ENCODE data around the gene CLCN6. TPM values are rescaled to one million over a fixed set of nuclear protein-coding genes. Genes with fewer than 3 reads are reported as not detected.

The CLCN6 gene
- total and polyA plus RNA-seq, 4 donors: 5.0 to 9.0 (median 6.5) TPM

DNA sequence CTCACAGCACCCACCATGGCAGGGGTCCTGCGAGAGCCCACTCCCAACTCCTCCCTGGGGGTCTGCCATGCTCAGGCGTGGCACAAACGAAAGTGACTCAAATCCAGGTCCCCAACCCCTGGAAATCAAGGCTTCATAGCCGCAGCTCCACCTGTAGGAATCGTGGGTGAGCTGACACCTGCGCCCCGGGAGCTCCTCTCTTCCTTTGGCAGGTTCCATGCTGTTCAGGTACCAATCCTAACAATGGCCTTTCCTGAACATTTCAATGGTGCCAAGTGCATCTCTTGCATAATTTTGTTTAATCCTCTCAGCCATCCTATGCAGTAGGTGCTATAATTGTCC is 81.6 kb downstream of the CLCN6 start:
- WGBS: 91% methylated on average over 7 of the region's 7 CpGs
- no peak for TF ChIP-seq HNF4G (IDR thresholded peaks at IDR 0.05)
- TF ChIP-seq RAD21 (IDR thresholded peaks at IDR 0.05): no peak
- TF ChIP-seq HNF4A (conservative IDR thresholded peaks at IDR 0.05): no peak
- TF ChIP-seq, protein P1, sequence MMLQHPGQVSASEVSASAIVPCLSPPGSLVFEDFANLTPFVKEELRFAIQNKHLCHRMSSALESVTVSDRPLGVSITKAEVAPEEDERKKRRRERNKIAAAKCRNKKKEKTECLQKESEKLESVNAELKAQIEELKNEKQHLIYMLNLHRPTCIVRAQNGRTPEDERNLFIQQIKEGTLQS (IDR thresholded peaks at IDR 0.05): no peak
- TF ChIP-seq EGR1 (IDR thresholded peaks at IDR 0.05; ENCODE audit: low read depth in 2 of 2): no peak
- TF ChIP-seq YY1 (IDR thresholded peaks at IDR 0.05): no peak
- TF ChIP-seq TAF1 (conservative IDR thresholded peaks at IDR 0.05): no peak
- TF ChIP-seq, protein P2, sequence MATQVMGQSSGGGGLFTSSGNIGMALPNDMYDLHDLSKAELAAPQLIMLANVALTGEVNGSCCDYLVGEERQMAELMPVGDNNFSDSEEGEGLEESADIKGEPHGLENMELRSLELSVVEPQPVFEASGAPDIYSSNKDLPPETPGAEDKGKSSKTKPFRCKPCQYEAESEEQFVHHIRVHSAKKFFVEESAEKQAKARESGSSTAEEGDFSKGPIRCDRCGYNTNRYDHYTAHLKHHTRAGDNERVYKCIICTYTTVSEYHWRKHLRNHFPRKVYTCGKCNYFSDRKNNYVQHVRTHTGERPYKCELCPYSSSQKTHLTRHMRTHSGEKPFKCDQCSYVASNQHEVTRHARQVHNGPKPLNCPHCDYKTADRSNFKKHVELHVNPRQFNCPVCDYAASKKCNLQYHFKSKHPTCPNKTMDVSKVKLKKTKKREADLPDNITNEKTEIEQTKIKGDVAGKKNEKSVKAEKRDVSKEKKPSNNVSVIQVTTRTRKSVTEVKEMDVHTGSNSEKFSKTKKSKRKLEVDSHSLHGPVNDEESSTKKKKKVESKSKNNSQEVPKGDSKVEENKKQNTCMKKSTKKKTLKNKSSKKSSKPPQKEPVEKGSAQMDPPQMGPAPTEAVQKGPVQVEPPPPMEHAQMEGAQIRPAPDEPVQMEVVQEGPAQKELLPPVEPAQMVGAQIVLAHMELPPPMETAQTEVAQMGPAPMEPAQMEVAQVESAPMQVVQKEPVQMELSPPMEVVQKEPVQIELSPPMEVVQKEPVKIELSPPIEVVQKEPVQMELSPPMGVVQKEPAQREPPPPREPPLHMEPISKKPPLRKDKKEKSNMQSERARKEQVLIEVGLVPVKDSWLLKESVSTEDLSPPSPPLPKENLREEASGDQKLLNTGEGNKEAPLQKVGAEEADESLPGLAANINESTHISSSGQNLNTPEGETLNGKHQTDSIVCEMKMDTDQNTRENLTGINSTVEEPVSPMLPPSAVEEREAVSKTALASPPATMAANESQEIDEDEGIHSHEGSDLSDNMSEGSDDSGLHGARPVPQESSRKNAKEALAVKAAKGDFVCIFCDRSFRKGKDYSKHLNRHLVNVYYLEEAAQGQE (IDR thresholded peaks at IDR 0.05): no peak
- TF ChIP-seq, protein P3, sequence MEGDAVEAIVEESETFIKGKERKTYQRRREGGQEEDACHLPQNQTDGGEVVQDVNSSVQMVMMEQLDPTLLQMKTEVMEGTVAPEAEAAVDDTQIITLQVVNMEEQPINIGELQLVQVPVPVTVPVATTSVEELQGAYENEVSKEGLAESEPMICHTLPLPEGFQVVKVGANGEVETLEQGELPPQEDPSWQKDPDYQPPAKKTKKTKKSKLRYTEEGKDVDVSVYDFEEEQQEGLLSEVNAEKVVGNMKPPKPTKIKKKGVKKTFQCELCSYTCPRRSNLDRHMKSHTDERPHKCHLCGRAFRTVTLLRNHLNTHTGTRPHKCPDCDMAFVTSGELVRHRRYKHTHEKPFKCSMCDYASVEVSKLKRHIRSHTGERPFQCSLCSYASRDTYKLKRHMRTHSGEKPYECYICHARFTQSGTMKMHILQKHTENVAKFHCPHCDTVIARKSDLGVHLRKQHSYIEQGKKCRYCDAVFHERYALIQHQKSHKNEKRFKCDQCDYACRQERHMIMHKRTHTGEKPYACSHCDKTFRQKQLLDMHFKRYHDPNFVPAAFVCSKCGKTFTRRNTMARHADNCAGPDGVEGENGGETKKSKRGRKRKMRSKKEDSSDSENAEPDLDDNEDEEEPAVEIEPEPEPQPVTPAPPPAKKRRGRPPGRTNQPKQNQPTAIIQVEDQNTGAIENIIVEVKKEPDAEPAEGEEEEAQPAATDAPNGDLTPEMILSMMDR (IDR thresholded peaks at IDR 0.05; ENCODE audit: low read depth, low read length, missing input control): no peak
- no peak for TF ChIP-seq GABPA (IDR thresholded peaks at IDR 0.05 in 1 of 2, conservative IDR thresholded peaks at IDR 0.05 in 1 of 2)
- no peak for TF ChIP-seq FOXA2 (IDR thresholded peaks at IDR 0.05)
- no peak for TF ChIP-seq SP1 (IDR thresholded peaks at IDR 0.05)
- no peak overlapping the region for H3K9ac ChIP-seq (ENCODE audit: low read depth in 1 of 2, low read length in 2 of 2)

GRCh38 chr1:11888206-11888876 is 82.3 kb downstream of the CLCN6 start:
- H3K27me3 ChIP-seq (ENCODE audit: control insufficient read depth in 4 of 4, insufficient read depth in 4 of 4, low read length in 3 of 4): no peaks in the 10 kb centered on the region
- no peak for TF ChIP-seq FOXA2 (IDR thresholded peaks at IDR 0.05)
- no peak for TF ChIP-seq JUND (IDR thresholded peaks at IDR 0.05)
- no peak for TF ChIP-seq YY1 (IDR thresholded peaks at IDR 0.05)
- no peak overlapping the region for H3K4me3 ChIP-seq (ENCODE audit: low read depth in 1 of 3, low read length in 3 of 3)
- H3K27ac ChIP-seq (ENCODE audit: low read depth in 1 of 2, low read length in 2 of 2): no peak overlapping the region
- H3K36me3 ChIP-seq (ENCODE audit: control insufficient read depth in 4 of 4, insufficient read depth in 3 of 4, low read depth in 1 of 4, low read length in 3 of 4): no peaks in the 10 kb centered on the region
- H3K9me3 ChIP-seq (ENCODE audit: control insufficient read depth in 4 of 4, low read length in 3 of 4): no peaks in the 10 kb centered on the region
- peaks cover 0 to 2% (median 0%) of the 10 kb centered on the region in 4 donors for H3K4me1 ChIP-seq (ENCODE audit: control insufficient read depth in 4 of 4, insufficient read depth in 4 of 4, low read length in 3 of 4)
- WGBS: 91% methylated on average over 15 of the region's 15 CpGs
- DNase-seq (ENCODE audit: low spot score): no peak
- no peak overlapping the region for H3K9ac ChIP-seq (ENCODE audit: low read depth in 1 of 2, low read length in 2 of 2)

More for the DNA sequence above, 81.6 kb downstream of the CLCN6 start:
- no peak for DNase-seq (ENCODE audit: low spot score)
- H3K36me3 ChIP-seq (ENCODE audit: control insufficient read depth in 4 of 4, insufficient read depth in 3 of 4, low read depth in 1 of 4, low read length in 3 of 4): no peaks in the 10 kb centered on the region
- H3K4me3 ChIP-seq (ENCODE audit: low read depth in 1 of 3, low read length in 3 of 3): no peak overlapping the region
- no peak overlapping the region for H3K27ac ChIP-seq (ENCODE audit: low read depth in 1 of 2, low read length in 2 of 2)
- no peaks in the 10 kb centered on the region for H3K4me1 ChIP-seq (ENCODE audit: control insufficient read depth in 4 of 4, insufficient read depth in 4 of 4, low read length in 3 of 4)
- H3K9me3 ChIP-seq (ENCODE audit: control insufficient read depth in 4 of 4, low read length in 3 of 4): no peaks in the 10 kb centered on the region
- no peaks in the 10 kb centered on the region for H3K27me3 ChIP-seq (ENCODE audit: control insufficient read depth in 4 of 4, insufficient read depth in 4 of 4, low read length in 3 of 4)

Data from liver (tissue), 9 donors.